Measurements from ENCODE around the gene CASR. TPM values are rescaled to one million over a fixed set of nuclear protein-coding genes. Genes with fewer than 3 reads are reported as not detected.

Gene CASR
- total RNA-seq, 1 donor, result not detected

GRCh38 chr3:122208579-122208978 lies 25.1 kb downstream of the CASR start:
- TF ChIP-seq CTCF (IDR thresholded peaks at IDR 0.05; ENCODE audit: insufficient read depth, low read depth, low read length), result no peak
- no peak overlapping the region for H3K4me3 ChIP-seq (ENCODE audit: low read depth, low read length)
- DNase-seq (ENCODE audit: low read depth), result no peak

- no peak for TF ChIP-seq CTCF (IDR thresholded peaks at IDR 0.05; ENCODE audit: insufficient read depth, low read depth, low read length)
- DNase-seq (ENCODE audit: low read depth), result no peak
- no peak overlapping the region for H3K4me3 ChIP-seq (ENCODE audit: low read depth, low read length)
These were observed 30.2 kb downstream of the CASR start for GRCh38 chr3:122213650-122214049.

- DNase-seq (ENCODE audit: low read depth), result no peak
- H3K4me3 ChIP-seq (ENCODE audit: low read depth, low read length), result no peak overlapping the region
- no peak for TF ChIP-seq CTCF (IDR thresholded peaks at IDR 0.05; ENCODE audit: insufficient read depth, low read depth, low read length)
These were observed 31.2 kb downstream of the CASR start for GRCh38 chr3:122214711-122215110.

GRCh38 chr3:122215592-122216298 lies 32.3 kb downstream of the CASR start:
- H3K4me3 ChIP-seq (ENCODE audit: low read depth, low read length), result no peak overlapping the region
- no peak for DNase-seq (ENCODE audit: low read depth)
- no peak for TF ChIP-seq CTCF (IDR thresholded peaks at IDR 0.05; ENCODE audit: insufficient read depth, low read depth, low read length)

- no peak for DNase-seq (ENCODE audit: low read depth)
- TF ChIP-seq CTCF (IDR thresholded peaks at IDR 0.05; ENCODE audit: insufficient read depth, low read depth, low read length), result no peak
- no peak overlapping the region for H3K4me3 ChIP-seq (ENCODE audit: low read depth, low read length)
These were observed 34.4 kb downstream of the CASR start for GRCh38 chr3:122217901-122218300.

- no peak overlapping the region for H3K4me3 ChIP-seq (ENCODE audit: low read depth, low read length)
- no peak for DNase-seq (ENCODE audit: low read depth)
- TF ChIP-seq CTCF (IDR thresholded peaks at IDR 0.05; ENCODE audit: insufficient read depth, low read depth, low read length), result no peak
These were observed 35.9 kb downstream of the CASR start for GRCh38 chr3:122219242-122219872.

Measured in fibroblast of villous mesenchyme (primary cell).